Panc1 (cell line): ENCODE measurements around the gene CUX1. TPM values are rescaled to one million over a fixed set of nuclear protein-coding genes. Genes with fewer than 3 reads are reported as not detected.

Source experiments
- ATAC-seq: fragments of 200-7000 bp; cut with Tn5 transposase; 2 replicates; pipeline ENCODE4 v1.9.1; 2020; ENCODE audit warnings: mild to moderate bottlenecking, moderate library complexity
- BruUV-seq: library from RNA; stranded (reverse); fragments of 400-500 nt; replicated peaks from 2 replicates; lab custom pipeline; 2021; lab: Mats Ljungman, UMichigan
- CTCF ChIA-PET: fragments of 300-600 bp; sonication (Branson Sonifier 250); formaldehyde crosslinking; loops from one replicate; lab custom pipeline; 2022; ENCODE audit warnings: antibody characterized with exemption; lab: Charles Lee
- POLR2A ChIA-PET: fragments of 300-600 bp; sonication (Branson Sonifier 250); formaldehyde crosslinking; loops from one replicate; lab custom pipeline; 2022; ENCODE audit warnings: antibody characterized with exemption; lab: Charles Lee
- DNase-seq: peaks from one replicate; pipeline ENCODE4 v3.0.0-alpha.2; 2010; ENCODE audit warnings: low read depth, low spot score
- H3K27ac ChIP-seq: 2 replicates; pipeline ENCODE4 v1.5.1; 2011; ENCODE audit warnings: mild to moderate bottlenecking, low read length, inconsistent platforms
- H3K27me3 ChIP-seq: fragments of 200-500 bp; sonication (Bioruptor generic); 2 replicates; pipeline ENCODE4 v1.6.0; 2014; ENCODE audit warnings: low read length, inconsistent platforms; ENCODE audit not compliant: control insufficient read depth, insufficient read depth
- H3K36me3 ChIP-seq: fragments of 200-500 bp; sonication (Bioruptor generic); 2 replicates; pipeline ENCODE4 v1.5.1; 2014; ENCODE audit warnings: inconsistent platforms, mild to moderate bottlenecking, low read length, moderate library complexity; ENCODE audit not compliant: control insufficient read depth, insufficient read depth
- H3K4me1 ChIP-seq: 2 replicates; pipeline ENCODE4 v1.5.1; 2011; ENCODE audit warnings: inconsistent platforms, mild to moderate bottlenecking, low read length, moderate library complexity; ENCODE audit not compliant: control insufficient read depth, insufficient read depth
- H3K4me3 ChIP-seq, 2 experiments: 2 replicates each; pipeline ENCODE4 v1.5.1; 2011 to 2012; ENCODE audit warnings: low read depth in 2 of 2, low read length in 2 of 2, mild to moderate bottlenecking in 2 of 2, inconsistent platforms in 1 of 2, moderate library complexity in 1 of 2
- H3K9me3 ChIP-seq: fragments of 200-500 bp; sonication (Bioruptor generic); 2 replicates; pipeline ENCODE4 v1.5.1; 2014; ENCODE audit warnings: low read depth, mild to moderate bottlenecking, inconsistent platforms, low read length, moderate library complexity; ENCODE audit not compliant: control insufficient read depth, insufficient read depth
- POLR2AphosphoS5 ChIP-seq: IDR thresholded peaks from 2 replicates; pipeline ENCODE4 v1.6.1; 2012; ENCODE audit warnings: mild to moderate bottlenecking, low read depth, low read length, moderate library complexity
- SIN3A ChIP-seq: IDR thresholded peaks from 2 replicates; pipeline ENCODE4 v1.6.1; 2012; ENCODE audit warnings: low read depth, mild to moderate bottlenecking, low read length, moderate library complexity, borderline replicate concordance; ENCODE audit not compliant: insufficient read depth
- TCF7L2 ChIP-seq: IDR thresholded peaks from 2 replicates; pipeline ENCODE4 v1.6.1; 2011; ENCODE audit warnings: mild to moderate bottlenecking, low read depth, low read length, inconsistent platforms
- in situ Hi-C: cut with HindIII; loops from 2 replicates; pipeline ENCODE4 v1.10.0; 2016; ENCODE audit warnings: low sequenced_read_pairs, low pct_unique_long_range_greater_than_20kb
- intact Hi-C: fragments of 100-400 bp; cut with micrococcal nuclease; formaldehyde crosslinking; loops from one replicate; pipeline ENCODE4 v1.10.0; 2022; ENCODE audit not compliant: unreplicated experiment
- total RNA-seq: library from RNA; stranded (reverse); gene quantifications from one replicate; pipeline ENCODE4 v1.2.1, GENCODE V29; 2021; ENCODE audit not compliant: unreplicated experiment
- TF ChIP-seq, protein P1 (sequence below): fragments of 450-650 bp; IDR thresholded peaks from 2 replicates; pipeline ENCODE4 v1.5.1; 2017; ENCODE audit warnings: mild to moderate bottlenecking
- TF ChIP-seq, protein P2 (sequence below), 2 experiments: IDR thresholded peaks; 2 replicates each; pipeline ENCODE4 v1.6.1; 2011 to 2012; ENCODE audit warnings: low read depth in 2 of 2, control low read depth in 1 of 2, low read length in 1 of 2, mild to moderate bottlenecking in 1 of 2, moderate library complexity in 1 of 2; ENCODE audit not compliant: insufficient read depth in 1 of 2

Gene CUX1
- total RNA-seq, 1 experiment from 2014 or later: 50.9 TPM

DNA sequence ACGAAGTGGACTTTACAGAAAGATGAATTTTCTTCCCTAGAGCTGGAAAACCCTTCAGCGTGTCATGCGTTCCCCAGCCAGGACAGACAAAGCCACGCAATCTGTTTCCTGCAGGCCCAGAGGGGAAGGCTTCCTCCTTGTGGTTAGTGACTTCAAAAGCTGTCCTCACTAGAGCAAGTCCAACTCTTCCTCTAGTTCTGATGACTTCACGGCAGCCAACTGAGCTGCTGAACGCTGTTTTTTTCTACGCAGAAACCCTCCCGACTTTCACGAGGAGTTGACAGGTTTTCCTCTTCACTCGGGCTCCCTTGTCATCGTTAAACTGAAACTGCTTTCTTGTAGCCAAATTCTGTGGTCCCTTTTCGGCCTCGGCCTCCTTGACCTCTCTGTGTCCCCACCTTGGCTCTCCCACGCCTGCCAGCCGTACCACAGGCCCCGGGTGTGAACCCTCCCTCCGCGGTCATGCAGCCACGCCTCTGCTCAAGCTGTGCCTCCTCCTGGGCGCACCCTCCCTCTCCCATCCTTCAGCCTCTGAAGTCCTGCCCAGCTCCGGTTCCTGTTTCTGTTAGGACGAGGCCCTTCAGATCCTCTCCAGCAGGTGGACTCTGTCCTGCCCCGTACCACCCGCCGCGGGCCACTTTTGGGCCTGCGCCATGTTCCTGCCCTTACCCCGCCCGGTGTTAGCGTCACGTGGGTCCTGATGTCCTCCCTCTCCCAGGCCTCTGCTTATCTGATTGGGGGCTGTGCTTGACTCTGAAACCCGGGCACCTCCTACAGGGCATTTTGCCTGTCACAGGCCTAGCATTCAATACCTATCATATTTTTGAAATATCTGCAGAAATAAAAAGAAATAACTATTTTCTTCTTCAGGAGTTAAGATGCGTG, 39.3 kb downstream of the CUX1 start:
- Histone ChIP-seq H3K4me1 (peaks cover 20% of the 10 kb centered on the region), H3K36me3 (no peaks in the 10 kb centered on the region), H3K27ac (peak overlapping the region; percentile 92), H3K4me3 (peak overlapping the region; percentile 31 to 57), H3K9me3 (no peaks in the 10 kb centered on the region), H3K27me3 (no peaks in the 10 kb centered on the region)
- ChIA-PET CTCF (interaction anchor here (0.5 to 1.0 kb wide), 5 partner anchors 23 to 397 kb away, joined by 3 to 9 read pairs (median 3); no protein-coding TSS in a partner anchor), POLR2A (interaction anchor here (0.5 kb wide), 1 partner anchor 221 kb away, joined by 10 read pairs; no protein-coding TSS in a partner anchor)
- intact Hi-C loops (no loop called here), in situ Hi-C loops (no loop called here)
- TF ChIP-seq, protein P1, sequence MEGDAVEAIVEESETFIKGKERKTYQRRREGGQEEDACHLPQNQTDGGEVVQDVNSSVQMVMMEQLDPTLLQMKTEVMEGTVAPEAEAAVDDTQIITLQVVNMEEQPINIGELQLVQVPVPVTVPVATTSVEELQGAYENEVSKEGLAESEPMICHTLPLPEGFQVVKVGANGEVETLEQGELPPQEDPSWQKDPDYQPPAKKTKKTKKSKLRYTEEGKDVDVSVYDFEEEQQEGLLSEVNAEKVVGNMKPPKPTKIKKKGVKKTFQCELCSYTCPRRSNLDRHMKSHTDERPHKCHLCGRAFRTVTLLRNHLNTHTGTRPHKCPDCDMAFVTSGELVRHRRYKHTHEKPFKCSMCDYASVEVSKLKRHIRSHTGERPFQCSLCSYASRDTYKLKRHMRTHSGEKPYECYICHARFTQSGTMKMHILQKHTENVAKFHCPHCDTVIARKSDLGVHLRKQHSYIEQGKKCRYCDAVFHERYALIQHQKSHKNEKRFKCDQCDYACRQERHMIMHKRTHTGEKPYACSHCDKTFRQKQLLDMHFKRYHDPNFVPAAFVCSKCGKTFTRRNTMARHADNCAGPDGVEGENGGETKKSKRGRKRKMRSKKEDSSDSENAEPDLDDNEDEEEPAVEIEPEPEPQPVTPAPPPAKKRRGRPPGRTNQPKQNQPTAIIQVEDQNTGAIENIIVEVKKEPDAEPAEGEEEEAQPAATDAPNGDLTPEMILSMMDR: peak; percentile 77
- TF ChIP-seq, protein P2, sequence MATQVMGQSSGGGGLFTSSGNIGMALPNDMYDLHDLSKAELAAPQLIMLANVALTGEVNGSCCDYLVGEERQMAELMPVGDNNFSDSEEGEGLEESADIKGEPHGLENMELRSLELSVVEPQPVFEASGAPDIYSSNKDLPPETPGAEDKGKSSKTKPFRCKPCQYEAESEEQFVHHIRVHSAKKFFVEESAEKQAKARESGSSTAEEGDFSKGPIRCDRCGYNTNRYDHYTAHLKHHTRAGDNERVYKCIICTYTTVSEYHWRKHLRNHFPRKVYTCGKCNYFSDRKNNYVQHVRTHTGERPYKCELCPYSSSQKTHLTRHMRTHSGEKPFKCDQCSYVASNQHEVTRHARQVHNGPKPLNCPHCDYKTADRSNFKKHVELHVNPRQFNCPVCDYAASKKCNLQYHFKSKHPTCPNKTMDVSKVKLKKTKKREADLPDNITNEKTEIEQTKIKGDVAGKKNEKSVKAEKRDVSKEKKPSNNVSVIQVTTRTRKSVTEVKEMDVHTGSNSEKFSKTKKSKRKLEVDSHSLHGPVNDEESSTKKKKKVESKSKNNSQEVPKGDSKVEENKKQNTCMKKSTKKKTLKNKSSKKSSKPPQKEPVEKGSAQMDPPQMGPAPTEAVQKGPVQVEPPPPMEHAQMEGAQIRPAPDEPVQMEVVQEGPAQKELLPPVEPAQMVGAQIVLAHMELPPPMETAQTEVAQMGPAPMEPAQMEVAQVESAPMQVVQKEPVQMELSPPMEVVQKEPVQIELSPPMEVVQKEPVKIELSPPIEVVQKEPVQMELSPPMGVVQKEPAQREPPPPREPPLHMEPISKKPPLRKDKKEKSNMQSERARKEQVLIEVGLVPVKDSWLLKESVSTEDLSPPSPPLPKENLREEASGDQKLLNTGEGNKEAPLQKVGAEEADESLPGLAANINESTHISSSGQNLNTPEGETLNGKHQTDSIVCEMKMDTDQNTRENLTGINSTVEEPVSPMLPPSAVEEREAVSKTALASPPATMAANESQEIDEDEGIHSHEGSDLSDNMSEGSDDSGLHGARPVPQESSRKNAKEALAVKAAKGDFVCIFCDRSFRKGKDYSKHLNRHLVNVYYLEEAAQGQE (IDR thresholded peaks at IDR 0.05; ENCODE audit: insufficient read depth in 1 of 2, low read depth in 2 of 2, low read length in 1 of 2): peak in 1 of 2 experiments; percentile 28; a peak in 1 of 4 replicates
- peak; percentile 65; the same call in 1 of the 2 replicates for TF ChIP-seq TCF7L2
- TF ChIP-seq POLR2AphosphoS5: peak; percentile 43; the same call in 1 of the 2 replicates
- peak; percentile 53; the same call in 1 of the 2 replicates for TF ChIP-seq SIN3A
- DNase-seq (peak; percentile 92), ATAC-seq (peak; percentile 97)
- BruUV-seq: TSS peak; percentile 96

DNA sequence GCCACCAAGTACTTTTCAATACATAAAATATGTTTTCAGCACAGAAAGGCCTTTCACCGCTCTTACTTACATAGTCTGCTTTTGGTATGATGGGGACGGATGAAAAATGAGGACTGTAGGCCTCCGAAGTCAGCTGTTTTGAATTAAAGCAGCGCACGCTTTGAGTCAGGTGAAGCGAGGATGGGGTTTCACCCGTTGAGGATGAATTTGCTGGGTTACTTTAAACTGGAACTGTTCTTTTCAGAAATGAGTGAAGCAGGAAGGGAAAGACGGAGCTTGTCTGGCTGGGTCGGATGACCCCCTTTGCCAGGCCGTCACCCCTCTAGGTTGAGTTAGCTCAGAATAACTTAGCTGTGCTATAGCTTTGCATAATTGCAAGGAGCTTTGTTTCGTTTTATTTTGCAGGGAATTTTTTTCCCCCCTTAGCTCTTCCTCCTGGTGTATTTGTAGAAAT, 40.0 kb downstream of the CUX1 start:
- intact Hi-C loops: no loop called here
- peaks cover 20% of the 10 kb centered on the region for H3K4me1 ChIP-seq
- H3K4me3 ChIP-seq: peak overlapping the region; percentile 31 to 57
- ATAC-seq (no peak), DNase-seq (no peak)
- BruUV-seq: no TSS peak
- peak overlapping the region; percentile 92 for H3K27ac ChIP-seq
- in situ Hi-C loops: no loop called here
- CTCF ChIA-PET: interaction anchor here (0.5 kb wide), 1 partner anchor 397 kb away, joined by 3 read pairs; no protein-coding TSS in a partner anchor
- no peaks in the 10 kb centered on the region for H3K36me3 ChIP-seq
- TF ChIP-seq TCF7L2 (no peak), SIN3A (no peak), POLR2AphosphoS5 (no peak)
- TF ChIP-seq, protein P2 (IDR thresholded peaks at IDR 0.05; ENCODE audit: insufficient read depth in 1 of 2, low read depth in 2 of 2, low read length in 1 of 2): no peak
- TF ChIP-seq, protein P1: no peak
- no peaks in the 10 kb centered on the region for H3K9me3 ChIP-seq
- no peaks in the 10 kb centered on the region for H3K27me3 ChIP-seq
- POLR2A ChIA-PET: no interaction called here
